Keratinocyte (primary cell): ENCODE measurements around the gene REN. TPM values are rescaled to one million over a fixed set of nuclear protein-coding genes. Genes with fewer than 3 reads are reported as not detected.

Experiments
- DNase-seq: peaks from one replicate; pipeline ENCODE4 v3.0.0-alpha.2; 2011; ENCODE audit warnings: low read depth, missing footprints, low spot score
- FAIRE-seq: peaks from 2 replicates; lab custom pipeline; 2011; peaks lifted over from hg19 to GRCh38; lab: Jason Lieb, UNC
- H2AFZ ChIP-seq: 2 replicates; pipeline ENCODE4 v1.6.0; 2012; ENCODE audit warnings: low read length, control low read depth, inconsistent platforms; ENCODE audit not compliant: control insufficient read depth
- H3K27ac ChIP-seq: 2 replicates; pipeline ENCODE4 v1.5.1; 2011; ENCODE audit warnings: low read length; ENCODE audit not compliant: control insufficient read depth, insufficient read depth
- H3K27me3 ChIP-seq: 3 replicates; pipeline ENCODE4 v1.6.0; 2011; ENCODE audit warnings: low read length; ENCODE audit not compliant: control insufficient read depth, insufficient read depth; ENCODE audit errors: extremely low read depth
- H3K36me3 ChIP-seq, 2 experiments: 2 replicates in 1 of 2; 3 replicates in 1 of 2; pipeline ENCODE4 v1.5.1; 2011; ENCODE audit warnings: low read length in 2 of 2, mild to moderate bottlenecking in 1 of 2; ENCODE audit not compliant: control insufficient read depth in 2 of 2, insufficient read depth in 2 of 2; ENCODE audit errors: extremely low read depth in 1 of 2
- H3K4me1 ChIP-seq: 3 replicates; pipeline ENCODE4 v1.5.1; 2011; ENCODE audit warnings: low read length; ENCODE audit not compliant: control insufficient read depth, insufficient read depth; ENCODE audit errors: extremely low read depth
- H3K4me2 ChIP-seq: 3 replicates; pipeline ENCODE4 v1.6.0; 2011; ENCODE audit warnings: low read depth, low read length; ENCODE audit not compliant: control insufficient read depth, insufficient read depth; ENCODE audit errors: extremely low read depth
- H3K4me3 ChIP-seq, 3 experiments: fragments of 200-600 bp in 1 of 3; sonication (generic) in 1 of 3; 2 replicates in 2 of 3; 3 replicates in 1 of 3; pipeline ENCODE4 v1.5.1; 2011 to 2016; ENCODE audit warnings: low read length in 3 of 3, mild to moderate bottlenecking in 3 of 3, control low read depth in 2 of 3, inconsistent platforms in 1 of 3, low read depth in 1 of 3, mixed read lengths in 1 of 3, mixed run types in 1 of 3, moderate library complexity in 1 of 3; ENCODE audit not compliant: control insufficient read depth in 2 of 3, insufficient read depth in 2 of 3; ENCODE audit errors: extremely low read depth in 1 of 3
- H3K79me2 ChIP-seq: 2 replicates; pipeline ENCODE4 v1.6.0; 2012; ENCODE audit warnings: low read length; ENCODE audit not compliant: control insufficient read depth, insufficient read depth
- H3K9ac ChIP-seq: 3 replicates; pipeline ENCODE4 v1.6.0; 2011; ENCODE audit warnings: low read length; ENCODE audit not compliant: control insufficient read depth, insufficient read depth; ENCODE audit errors: extremely low read depth
- H3K9me1 ChIP-seq: 3 replicates; pipeline ENCODE4 v1.6.0; 2011; ENCODE audit warnings: low read length; ENCODE audit not compliant: control insufficient read depth, insufficient read depth; ENCODE audit errors: extremely low read depth
- H3K9me3 ChIP-seq: 2 replicates; pipeline ENCODE4 v1.5.1; 2012; ENCODE audit warnings: low read depth, low read length; ENCODE audit not compliant: control insufficient read depth
- H4K20me1 ChIP-seq: 3 replicates; pipeline ENCODE4 v1.6.0; 2011; ENCODE audit warnings: low read length; ENCODE audit not compliant: control insufficient read depth, insufficient read depth; ENCODE audit errors: extremely low read depth
- EZH2 ChIP-seq: IDR thresholded peaks from one replicate; pipeline ENCODE4 v1.6.1; 2012; ENCODE audit warnings: inconsistent platforms, mild to moderate bottlenecking, low read length, moderate library complexity
- dilution Hi-C: fragments of 300-500 bp; cut with MboI; formaldehyde crosslinking; loops from one replicate; pipeline ENCODE4 v1.7.0; 2020; ENCODE audit warnings: low sequenced_read_pairs; ENCODE audit not compliant: extremely low pct_ligation_motif_present
- polyA plus RNA-seq, 5 experiments: library from polyadenylated mRNA; depleted of rRNA in 3 of 5; stranded (reverse) in 3 of 5; stranded (forward) in 1 of 5; unstranded in 1 of 5; fragments of >200 nt; gene quantifications; 1 replicate in 1 of 5; 2 replicates in 3 of 5; 3 replicates in 1 of 5; pipeline versions ENCODE4 v1.2.1 to v1.2.3, GENCODE V29; 2011 to 2012; ENCODE audit warnings: missing spikeins in 2 of 5, low read depth in 1 of 5, low replicate concordance in 1 of 5
- TF ChIP-seq, protein P1 (sequence below), 3 experiments: IDR thresholded peaks in 1 of 3; conservative IDR thresholded peaks in 1 of 3; optimal IDR thresholded peaks in 1 of 3; 2 replicates in 2 of 3; 3 replicates in 1 of 3; pipeline versions ENCODE3 to v1.5.1; 2011; ENCODE audit warnings: low read length in 3 of 3, mild to moderate bottlenecking in 3 of 3, moderate library complexity in 2 of 3, control low read depth in 1 of 3, inconsistent platforms in 1 of 3; ENCODE audit not compliant: insufficient read depth in 2 of 3; ENCODE audit errors: extremely low read depth in 1 of 3

REN gene
- polyA plus RNA-seq, 1 donor (not counting 4 experiments of a cell fraction or from before 2014, with no cell fraction given): not detected

DNA sequence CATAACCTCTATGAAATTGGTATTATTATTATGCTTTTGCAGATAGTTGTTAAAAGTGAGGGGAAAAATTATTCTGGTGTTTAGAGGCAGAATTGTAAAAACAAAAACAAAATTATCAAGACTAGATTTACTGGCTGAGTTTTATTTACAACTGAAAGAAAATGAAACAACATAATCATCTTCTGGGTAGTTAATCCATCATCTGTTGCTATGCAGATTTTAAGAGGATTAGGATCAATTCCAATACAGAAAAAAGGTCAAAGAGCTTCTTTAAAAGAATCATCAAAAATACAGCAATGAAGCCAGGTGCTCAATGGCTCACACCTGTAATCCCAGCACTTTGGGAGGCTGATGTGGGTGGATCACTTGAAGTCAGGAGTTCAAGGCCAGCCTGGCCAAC, 39.3 kb upstream of the REN start:
- Histone ChIP-seq H3K9me1 (no peaks in the 10 kb centered on the region), H3K4me1 (peaks cover 3% of the 10 kb centered on the region), H3K27ac (no peak overlapping the region), H4K20me1 (no peaks in the 10 kb centered on the region), H3K79me2 (no peaks in the 10 kb centered on the region), H3K36me3 (no peaks in the 10 kb centered on the region), H3K4me2 (no peak overlapping the region), H3K9ac (no peak overlapping the region), H3K4me3 (no peak overlapping the region), H3K27me3 (no peaks in the 10 kb centered on the region), H3K9me3 (no peaks in the 10 kb centered on the region), H2AFZ (no peak overlapping the region)
- dilution Hi-C loops: no loop called here
- FAIRE-seq (no peak), DNase-seq (no peak)
- TF ChIP-seq, protein P1, sequence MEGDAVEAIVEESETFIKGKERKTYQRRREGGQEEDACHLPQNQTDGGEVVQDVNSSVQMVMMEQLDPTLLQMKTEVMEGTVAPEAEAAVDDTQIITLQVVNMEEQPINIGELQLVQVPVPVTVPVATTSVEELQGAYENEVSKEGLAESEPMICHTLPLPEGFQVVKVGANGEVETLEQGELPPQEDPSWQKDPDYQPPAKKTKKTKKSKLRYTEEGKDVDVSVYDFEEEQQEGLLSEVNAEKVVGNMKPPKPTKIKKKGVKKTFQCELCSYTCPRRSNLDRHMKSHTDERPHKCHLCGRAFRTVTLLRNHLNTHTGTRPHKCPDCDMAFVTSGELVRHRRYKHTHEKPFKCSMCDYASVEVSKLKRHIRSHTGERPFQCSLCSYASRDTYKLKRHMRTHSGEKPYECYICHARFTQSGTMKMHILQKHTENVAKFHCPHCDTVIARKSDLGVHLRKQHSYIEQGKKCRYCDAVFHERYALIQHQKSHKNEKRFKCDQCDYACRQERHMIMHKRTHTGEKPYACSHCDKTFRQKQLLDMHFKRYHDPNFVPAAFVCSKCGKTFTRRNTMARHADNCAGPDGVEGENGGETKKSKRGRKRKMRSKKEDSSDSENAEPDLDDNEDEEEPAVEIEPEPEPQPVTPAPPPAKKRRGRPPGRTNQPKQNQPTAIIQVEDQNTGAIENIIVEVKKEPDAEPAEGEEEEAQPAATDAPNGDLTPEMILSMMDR (optimal IDR thresholded peaks at IDR 0.05 in 1 of 3, IDR thresholded peaks at IDR 0.05 in 1 of 3, conservative IDR thresholded peaks at IDR 0.05 in 1 of 3; ENCODE audit: extremely low read depth in 1 of 3, insufficient read depth in 2 of 3, low read length in 3 of 3): no peak
- TF ChIP-seq EZH2: no peak

DNA sequence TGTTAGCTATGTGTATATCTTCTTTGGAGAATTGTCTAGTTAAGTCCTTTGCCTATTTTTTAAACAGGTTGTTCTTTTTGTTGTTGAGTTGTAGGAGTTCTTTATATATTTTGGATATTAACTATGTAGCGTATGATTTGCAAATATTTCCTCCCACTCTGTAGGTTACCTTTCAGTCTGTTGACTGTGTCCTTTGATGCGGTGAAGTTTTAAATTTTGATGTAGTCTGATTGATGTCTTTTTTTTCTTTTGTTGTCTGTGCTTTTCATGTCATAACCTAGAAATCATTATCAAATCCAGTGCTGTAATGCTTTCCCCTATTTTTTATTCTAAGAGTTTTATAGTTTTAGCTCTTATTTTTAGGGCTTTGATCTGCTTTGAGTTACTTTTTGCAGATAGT, 38.8 kb upstream of the REN start:
- no peaks in the 10 kb centered on the region for H4K20me1 ChIP-seq
- H3K27ac ChIP-seq: no peak overlapping the region
- DNase-seq (no peak), FAIRE-seq (no peak)
- H3K4me1 ChIP-seq: peaks cover 3% of the 10 kb centered on the region
- dilution Hi-C loops: no loop called here
- no peak overlapping the region for H3K9ac ChIP-seq
- H3K79me2 ChIP-seq: no peaks in the 10 kb centered on the region
- no peak for TF ChIP-seq EZH2
- TF ChIP-seq, protein P1 (optimal IDR thresholded peaks at IDR 0.05 in 1 of 3, IDR thresholded peaks at IDR 0.05 in 1 of 3, conservative IDR thresholded peaks at IDR 0.05 in 1 of 3; ENCODE audit: extremely low read depth in 1 of 3, insufficient read depth in 2 of 3, low read length in 3 of 3): no peak
- H3K4me2 ChIP-seq: no peak overlapping the region
- H3K9me1 ChIP-seq: no peaks in the 10 kb centered on the region
- no peaks in the 10 kb centered on the region for H3K27me3 ChIP-seq
- H2AFZ ChIP-seq: no peak overlapping the region
- no peak overlapping the region for H3K4me3 ChIP-seq
- H3K36me3 ChIP-seq: no peaks in the 10 kb centered on the region
- H3K9me3 ChIP-seq: no peaks in the 10 kb centered on the region
